NCI-H187 treated with DMSO at 0.1 percent for 48 hours (cell line): ENCODE measurements around the gene TGFB1I1.
A peak's percentile ranks its signal among the peaks of the same experiment; 100 is the strongest.

Source experiments
- DNase-seq: peaks from one replicate; lab custom pipeline; 2025; lab: John Stamatoyannopoulos, UW

Gene TGFB1I1

GRCh38 chr16:31452631-31453106 lies 19.3 kb upstream of the TGFB1I1 start:
- DNase-seq = no peak

- no peak for DNase-seq
Observed at GRCh38 chr16:31453255-31454204, 18.4 kb upstream of the TGFB1I1 start.

GRCh38 chr16:31455601-31456314 lies 16.2 kb upstream of the TGFB1I1 start:
- no peak for DNase-seq

GRCh38 chr16:31456988-31457360 lies 15.0 kb upstream of the TGFB1I1 start:
- no peak for DNase-seq

- DNase-seq = no peak
Observed at GRCh38 chr16:31458073-31458843, 13.7 kb upstream of the TGFB1I1 start.

GRCh38 chr16:31458844-31459686 lies 12.9 kb upstream of the TGFB1I1 start, which contains the start of gene ARMC5:
ARMC5 (plus strand) TSS chr16:31459501; CDS start chr16:31459525, 24 bp downstream.
- DNase-seq = peak; percentile 74

GRCh38 chr16:31459687-31460581 lies 12.0 kb upstream of the TGFB1I1 start:
- DNase-seq = peak; percentile 52

GRCh38 chr16:31460582-31461002 lies 11.4 kb upstream of the TGFB1I1 start:
- DNase-seq = no peak

GRCh38 chr16:31461201-31461920 lies 10.6 kb upstream of the TGFB1I1 start:
- DNase-seq = no peak

- no peak for DNase-seq
Observed at GRCh38 chr16:31461921-31462804, 9.8 kb upstream of the TGFB1I1 start.

GRCh38 chr16:31464348-31464769 lies 7.6 kb upstream of the TGFB1I1 start:
- no peak for DNase-seq

- no peak for DNase-seq
Observed at GRCh38 chr16:31464781-31465260, 7.1 kb upstream of the TGFB1I1 start.

GRCh38 chr16:31465788-31466370 lies 6.1 kb upstream of the TGFB1I1 start:
- no peak for DNase-seq

GRCh38 chr16:31466381-31466841 lies 5.5 kb upstream of the TGFB1I1 start:
- DNase-seq = no peak

GRCh38 chr16:31467151-31467773 lies 4.7 kb upstream of the TGFB1I1 start:
- DNase-seq = no peak

- DNase-seq = no peak
Observed at GRCh38 chr16:31467858-31468257, 4.1 kb upstream of the TGFB1I1 start.

GRCh38 chr16:31470615-31471014 lies 1.3 kb upstream of the TGFB1I1 start:
- no peak for DNase-seq
